Measurements from ENCODE around the gene HOXA7. TPM values are rescaled to one million over a fixed set of nuclear protein-coding genes. Genes with fewer than 3 reads are reported as not detected.

HOXA7 gene
- total and polyA plus RNA-seq, 2 donors (not counting 3 experiments of a cell fraction or from before 2014, with no cell fraction given), result 18.1 to 18.5 TPM

DNA sequence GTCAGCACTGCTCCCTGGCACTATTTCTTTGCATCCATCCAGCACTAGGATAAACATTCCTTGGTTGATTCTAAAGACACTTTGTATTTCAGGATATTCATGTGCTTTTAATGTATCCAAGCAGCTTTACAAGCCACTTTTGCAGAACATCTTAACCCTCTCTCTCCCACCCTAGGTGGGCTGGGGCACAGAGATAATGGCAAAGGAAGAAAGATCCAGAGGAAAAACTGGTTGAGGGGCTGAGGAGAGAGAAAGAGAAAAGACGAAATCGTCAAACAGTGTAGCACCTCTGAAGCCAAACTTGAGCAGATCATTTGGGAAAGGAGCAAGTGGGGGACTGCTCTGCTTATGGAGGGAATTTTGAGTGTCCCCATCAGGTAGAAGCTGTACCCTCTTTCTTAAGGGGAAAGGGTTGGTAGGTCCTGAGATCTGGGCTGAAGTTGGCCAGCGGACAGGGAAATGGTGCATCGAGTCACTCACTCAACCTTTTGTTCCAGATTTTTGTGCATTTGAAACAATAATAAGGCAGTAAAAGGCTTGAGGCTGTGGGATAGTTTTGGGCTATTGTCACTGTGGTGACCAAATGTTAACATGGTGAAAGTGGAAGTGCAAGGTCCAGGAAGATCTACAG lies 47.6 kb upstream of the HOXA7 start:
- Histone ChIP-seq H3K79me2 (ENCODE audit: control insufficient read depth, insufficient read depth, low read length) (no peaks in the 10 kb centered on the region), H3K36me3 (ENCODE audit: control insufficient read depth in 2 of 2, extremely low read depth in 1 of 2, insufficient read depth in 2 of 2, low read length in 2 of 2) (no peaks in the 10 kb centered on the region), H3K27me3 (ENCODE audit: control insufficient read depth in 2 of 2, insufficient read depth in 2 of 2, low read length in 2 of 2) (peaks cover 78 to 88% of the 10 kb centered on the region in 2 experiments), H3K4me3 (replicated peaks in 1 of 3; ENCODE audit: insufficient read depth in 1 of 3, low read depth in 1 of 3, low read length in 3 of 3) (no peak overlapping the region), H3K4me1 (ENCODE audit: control insufficient read depth, extremely low read depth, insufficient read depth, low read length) (peaks cover 21% of the 10 kb centered on the region), H4K20me1 (replicated peaks; ENCODE audit: control insufficient read depth, extremely low read depth, insufficient read depth, low read length) (no peaks in the 10 kb centered on the region), H3K9me1 (replicated peaks; ENCODE audit: control insufficient read depth, extremely low read depth, insufficient read depth, low read length) (no peaks in the 10 kb centered on the region), H2AFZ (ENCODE audit: low read depth, low read length) (no peak overlapping the region), H3K27ac (ENCODE audit: insufficient read depth, low read depth, low read length) (no peak overlapping the region), H3K9me3 (replicated peaks; ENCODE audit: control insufficient read depth, insufficient read depth, low read length) (no peaks in the 10 kb centered on the region), H3K9ac (replicated peaks; ENCODE audit: extremely low read depth, insufficient read depth, low read length) (no peak overlapping the region), H3K4me2 (ENCODE audit: insufficient read depth, low read length) (no peak overlapping the region)
- DNase-seq (ENCODE audit: low read depth, low spot score), result no peak
- ChIA-PET POLR2A (no interaction called here), CTCF (interaction anchor here (0.9 to 2.5 kb wide), 6 partner anchors 8 to 890 kb away, joined by 3 to 22 read pairs (median 5); no protein-coding TSS in a partner anchor)
- BruUV-seq (replicated peaks), result no TSS peak
- no peak for TF ChIP-seq MYC (IDR thresholded peaks at IDR 0.05; ENCODE audit: low read depth, low read length)
- TF ChIP-seq EZH2 (IDR thresholded peaks at IDR 0.05; ENCODE audit: borderline replicate concordance, low read depth, low read length, severe bottlenecking), result no peak
- no peak for TF ChIP-seq POLR2A (IDR thresholded peaks at IDR 0.05; ENCODE audit: low read depth, low read length)
- no peak for TF ChIP-seq FOS (IDR thresholded peaks at IDR 0.05; ENCODE audit: borderline replicate concordance, insufficient read depth, low read length)
- TF ChIP-seq CTCF (IDR thresholded peaks at IDR 0.05; ENCODE audit: extremely low read depth in 1 of 2, insufficient read depth in 1 of 2, low read depth in 1 of 2, low read length in 2 of 2), result no peak
- no peak for TF ChIP-seq POLR2AphosphoS5 (IDR thresholded peaks at IDR 0.05; ENCODE audit: insufficient read depth, low read depth, low read length)
- TF ChIP-seq JUN (IDR thresholded peaks at IDR 0.05; ENCODE audit: borderline replicate concordance, insufficient read depth, insufficient read length, low read depth), result no peak
- TF ChIP-seq GATA2 (IDR thresholded peaks at IDR 0.05; ENCODE audit: insufficient read depth, insufficient read length, low read depth, low read length), result no peak
- no peak for TF ChIP-seq MAX (IDR thresholded peaks at IDR 0.05; ENCODE audit: insufficient read depth, insufficient read length)
- dilution Hi-C loops (cut with MboI; ENCODE audit: extremely low pct_ligation_motif_present, low sequenced_read_pairs), result no loop called here
- FAIRE-seq, result peak; percentile 38
- intact Hi-C loops (cut with micrococcal nuclease), result no loop called here
